WTC11 (cell line): Measurements from ENCODE around the gene KRTAP2-3. TPM values are rescaled to one million over a fixed set of nuclear protein-coding genes. Genes with fewer than 3 reads are reported as not detected.

ENCODE experiments used
- ATAC-seq: fragments of 200-7000 bp; cut with Tn5 transposase; 2 replicates; pipeline ENCODE4 v1.10.0; 2021; ENCODE audit warnings: mild to moderate bottlenecking, moderate library complexity
- CTCF ChIA-PET: fragments of 300-600 bp; sonication (Branson Sonifier 250); formaldehyde crosslinking; loops from one replicate; lab custom pipeline; 2021; ENCODE audit warnings: antibody characterized with exemption; lab: Charles Lee
- POLR2A ChIA-PET: fragments of 350-600 bp; sonication (Branson Sonifier 250); formaldehyde crosslinking; loops from one replicate; lab custom pipeline; 2021; ENCODE audit warnings: antibody characterized with exemption; lab: Charles Lee
- DNase-seq: peaks from one replicate; pipeline ENCODE4 v3.0.0; 2021; ENCODE audit warnings: low spot score
- H3K27ac Mint-ChIP-seq: 2 replicates; pipeline ENCODE4 v1.8.0; 2021; ENCODE audit warnings: mixed read lengths
- H3K27me3 Mint-ChIP-seq: 2 replicates; pipeline ENCODE4 v1.8.0; 2021; ENCODE audit warnings: low read depth, mild to moderate bottlenecking, moderate library complexity, mixed read lengths
- H3K36me3 Mint-ChIP-seq: 2 replicates; pipeline ENCODE4 v1.8.0; 2021; ENCODE audit warnings: mixed read lengths
- H3K4me1 Mint-ChIP-seq: 2 replicates; pipeline ENCODE4 v1.8.0; 2022; ENCODE audit warnings: mixed read lengths
- H3K4me3 Mint-ChIP-seq: 2 replicates; pipeline ENCODE4 v1.8.0; 2021; ENCODE audit warnings: mild to moderate bottlenecking, moderate library complexity, mixed read lengths
- H3K9me3 Mint-ChIP-seq: 2 replicates; pipeline ENCODE4 v1.8.0; 2021; ENCODE audit warnings: mixed read lengths
- ATF1 ChIP-seq: sonication (generic); formaldehyde crosslinking; IDR thresholded peaks from 2 replicates; pipeline ENCODE4 v1.8.1; 2023; ENCODE audit warnings: mild to moderate bottlenecking, moderate library complexity, missing genetic modification reagents
- CREM ChIP-seq: sonication (generic); formaldehyde crosslinking; IDR thresholded peaks from 2 replicates; pipeline ENCODE4 v1.8.1; 2022; ENCODE audit warnings: mild to moderate bottlenecking, missing genetic modification reagents, moderate library complexity
- E2F4 ChIP-seq: sonication (generic); formaldehyde crosslinking; IDR thresholded peaks from 2 replicates; pipeline ENCODE4 v1.8.1; 2022; ENCODE audit warnings: low read depth, mild to moderate bottlenecking, moderate library complexity, missing genetic modification reagents, borderline replicate concordance
- EMX1 ChIP-seq: fragments of 250-450 bp; sonication (Bioruptor Pico); IDR thresholded peaks from 2 replicates; pipeline ENCODE4 v1.8.0; 2021; ENCODE audit warnings: mild to moderate bottlenecking
- ESRRA ChIP-seq: sonication (generic); formaldehyde crosslinking; IDR thresholded peaks from 2 replicates; pipeline ENCODE4 v1.8.1; 2022; ENCODE audit warnings: mild to moderate bottlenecking, missing genetic modification reagents, borderline replicate concordance
- FOXP1 ChIP-seq: sonication (generic); formaldehyde crosslinking; IDR thresholded peaks from 2 replicates; pipeline ENCODE4 v1.8.0; 2022; ENCODE audit warnings: missing genetic modification reagents, mild to moderate bottlenecking, moderate library complexity, borderline replicate concordance
- FOXP4 ChIP-seq: sonication (generic); formaldehyde crosslinking; IDR thresholded peaks from 2 replicates; pipeline ENCODE4 v1.8.0; 2022; ENCODE audit warnings: mild to moderate bottlenecking, missing genetic modification reagents
- GRHL2 ChIP-seq: fragments of 250-450 bp; sonication (Bioruptor Pico); IDR thresholded peaks from 2 replicates; pipeline ENCODE4 v1.8.0; 2022; ENCODE audit warnings: mild to moderate bottlenecking, moderate library complexity; ENCODE audit not compliant: insufficient replicate concordance, severe bottlenecking
- NFYB ChIP-seq: sonication (generic); formaldehyde crosslinking; conservative IDR thresholded peaks from 2 replicates; pipeline ENCODE4 v1.8.0; 2022; ENCODE audit warnings: low read depth, missing genetic modification reagents
- NR1H2 ChIP-seq: sonication (generic); formaldehyde crosslinking; IDR thresholded peaks from 2 replicates; pipeline ENCODE4 v1.9.0; 2021; ENCODE audit warnings: mild to moderate bottlenecking, moderate library complexity, missing genetic modification reagents
- RELA ChIP-seq: sonication (generic); formaldehyde crosslinking; IDR thresholded peaks from 2 replicates; pipeline ENCODE4 v1.8.1; 2022; ENCODE audit warnings: missing genetic modification reagents, mild to moderate bottlenecking, borderline replicate concordance
- SMAD4 ChIP-seq: sonication (generic); formaldehyde crosslinking; IDR thresholded peaks from 2 replicates; pipeline ENCODE4 v1.8.0; 2022; ENCODE audit warnings: mild to moderate bottlenecking, missing genetic modification reagents
- SP1 ChIP-seq: sonication (generic); formaldehyde crosslinking; conservative IDR thresholded peaks from 2 replicates; pipeline ENCODE4 v1.8.1; 2022; ENCODE audit warnings: missing genetic modification reagents
- ZNF138 ChIP-seq: sonication (generic); formaldehyde crosslinking; conservative IDR thresholded peaks from 2 replicates; pipeline ENCODE4 v1.8.1; 2022; ENCODE audit warnings: mild to moderate bottlenecking, moderate library complexity, missing genetic modification reagents
- ZNF232 ChIP-seq: sonication (generic); formaldehyde crosslinking; IDR thresholded peaks from 2 replicates; pipeline ENCODE4 v1.8.0; 2022; ENCODE audit warnings: mild to moderate bottlenecking, missing genetic modification reagents
- ZNF416 ChIP-seq: fragments of 250-450 bp; sonication (Bioruptor Pico); IDR thresholded peaks from 2 replicates; pipeline ENCODE4 v1.9.0; 2021; ENCODE audit warnings: mild to moderate bottlenecking, inconsistent platforms
- ZNF423 ChIP-seq: fragments of 250-450 bp; sonication (Bioruptor Pico); IDR thresholded peaks from 2 replicates; pipeline ENCODE4 v2.1.2; 2022; ENCODE audit warnings: mild to moderate bottlenecking, moderate library complexity
- total RNA-seq: library from RNA; stranded (reverse); gene quantifications from 3 replicates; pipeline ENCODE4 v1.2.3, GENCODE V29; 2021
- TF ChIP-seq, protein P1 (sequence below): sonication (generic); formaldehyde crosslinking; IDR thresholded peaks from 2 replicates; pipeline ENCODE4 v1.8.1; 2022; ENCODE audit warnings: mild to moderate bottlenecking, moderate library complexity, missing genetic modification reagents
- TF ChIP-seq, protein P2 (sequence below): sonication (generic); formaldehyde crosslinking; IDR thresholded peaks from 2 replicates; pipeline ENCODE4 v1.8.0; 2023; ENCODE audit warnings: mild to moderate bottlenecking, missing genetic modification reagents
- TF ChIP-seq, protein P3 (sequence below): sonication (generic); formaldehyde crosslinking; IDR thresholded peaks from 2 replicates; pipeline ENCODE4 v1.8.0; 2022; ENCODE audit warnings: missing genetic modification reagents
- TF ChIP-seq, protein P4 (sequence below): fragments of 250-450 bp; sonication (Bioruptor Pico); IDR thresholded peaks from 2 replicates; pipeline ENCODE4 v2.1.2; 2022; ENCODE audit warnings: mild to moderate bottlenecking, moderate library complexity
- TF ChIP-seq, protein P5 (sequence below): sonication (generic); formaldehyde crosslinking; conservative IDR thresholded peaks from 2 replicates; pipeline ENCODE4 v1.8.1; 2022; ENCODE audit warnings: mild to moderate bottlenecking, missing genetic modification reagents

KRTAP2-3 gene
- total RNA-seq, 1 experiment from 2014 or later: not detected

DNA sequence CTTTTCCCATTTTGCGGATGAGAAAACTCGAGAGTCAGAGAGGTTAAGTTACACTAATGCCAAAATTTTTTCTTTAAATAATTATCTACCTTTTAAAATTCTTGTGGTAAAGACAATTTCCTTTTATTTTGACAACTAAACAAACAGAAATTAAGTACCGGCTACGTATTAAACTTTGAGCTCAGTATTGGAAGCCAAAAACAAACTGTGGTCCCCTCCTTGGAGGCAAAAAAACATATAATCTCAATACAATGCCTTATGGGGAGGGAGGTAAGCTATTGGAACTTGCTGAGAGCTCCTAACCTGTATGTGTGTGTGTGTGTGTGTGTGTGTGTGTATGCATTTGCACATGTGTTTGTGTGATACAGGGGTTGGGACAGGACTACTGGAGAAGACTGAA lies 3.5 kb upstream of the KRTAP2-3 start:
- Mint-ChIP-seq H3K4me3 (no peak overlapping the region), H3K9me3 (no peaks in the 10 kb centered on the region), H3K4me1 (peaks cover 17% of the 10 kb centered on the region), H3K36me3 (no peaks in the 10 kb centered on the region), H3K27me3 (no peaks in the 10 kb centered on the region), H3K27ac (no peak overlapping the region)
- no peak for ATAC-seq
- ChIA-PET CTCF (no interaction called here), POLR2A (no interaction called here)
- DNase-seq: no peak
- TF ChIP-seq ZNF232 (CRISPR knock-in tag) (no peak), ZNF138 (no peak), NFYB (CRISPR knock-in tag) (no peak), GRHL2 (CRISPR knock-in tag) (no peak)
- TF ChIP-seq, protein P1, sequence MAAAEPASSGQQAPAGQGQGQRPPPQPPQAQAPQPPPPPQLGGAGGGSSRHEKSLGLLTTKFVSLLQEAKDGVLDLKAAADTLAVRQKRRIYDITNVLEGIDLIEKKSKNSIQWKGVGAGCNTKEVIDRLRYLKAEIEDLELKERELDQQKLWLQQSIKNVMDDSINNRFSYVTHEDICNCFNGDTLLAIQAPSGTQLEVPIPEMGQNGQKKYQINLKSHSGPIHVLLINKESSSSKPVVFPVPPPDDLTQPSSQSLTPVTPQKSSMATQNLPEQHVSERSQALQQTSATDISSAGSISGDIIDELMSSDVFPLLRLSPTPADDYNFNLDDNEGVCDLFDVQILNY (CRISPR knock-in tag): no peak
- TF ChIP-seq, protein P2, sequence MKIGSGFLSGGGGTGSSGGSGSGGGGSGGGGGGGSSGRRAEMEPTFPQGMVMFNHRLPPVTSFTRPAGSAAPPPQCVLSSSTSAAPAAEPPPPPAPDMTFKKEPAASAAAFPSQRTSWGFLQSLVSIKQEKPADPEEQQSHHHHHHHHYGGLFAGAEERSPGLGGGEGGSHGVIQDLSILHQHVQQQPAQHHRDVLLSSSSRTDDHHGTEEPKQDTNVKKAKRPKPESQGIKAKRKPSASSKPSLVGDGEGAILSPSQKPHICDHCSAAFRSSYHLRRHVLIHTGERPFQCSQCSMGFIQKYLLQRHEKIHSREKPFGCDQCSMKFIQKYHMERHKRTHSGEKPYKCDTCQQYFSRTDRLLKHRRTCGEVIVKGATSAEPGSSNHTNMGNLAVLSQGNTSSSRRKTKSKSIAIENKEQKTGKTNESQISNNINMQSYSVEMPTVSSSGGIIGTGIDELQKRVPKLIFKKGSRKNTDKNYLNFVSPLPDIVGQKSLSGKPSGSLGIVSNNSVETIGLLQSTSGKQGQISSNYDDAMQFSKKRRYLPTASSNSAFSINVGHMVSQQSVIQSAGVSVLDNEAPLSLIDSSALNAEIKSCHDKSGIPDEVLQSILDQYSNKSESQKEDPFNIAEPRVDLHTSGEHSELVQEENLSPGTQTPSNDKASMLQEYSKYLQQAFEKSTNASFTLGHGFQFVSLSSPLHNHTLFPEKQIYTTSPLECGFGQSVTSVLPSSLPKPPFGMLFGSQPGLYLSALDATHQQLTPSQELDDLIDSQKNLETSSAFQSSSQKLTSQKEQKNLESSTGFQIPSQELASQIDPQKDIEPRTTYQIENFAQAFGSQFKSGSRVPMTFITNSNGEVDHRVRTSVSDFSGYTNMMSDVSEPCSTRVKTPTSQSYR: no peak
- TF ChIP-seq, protein P3, sequence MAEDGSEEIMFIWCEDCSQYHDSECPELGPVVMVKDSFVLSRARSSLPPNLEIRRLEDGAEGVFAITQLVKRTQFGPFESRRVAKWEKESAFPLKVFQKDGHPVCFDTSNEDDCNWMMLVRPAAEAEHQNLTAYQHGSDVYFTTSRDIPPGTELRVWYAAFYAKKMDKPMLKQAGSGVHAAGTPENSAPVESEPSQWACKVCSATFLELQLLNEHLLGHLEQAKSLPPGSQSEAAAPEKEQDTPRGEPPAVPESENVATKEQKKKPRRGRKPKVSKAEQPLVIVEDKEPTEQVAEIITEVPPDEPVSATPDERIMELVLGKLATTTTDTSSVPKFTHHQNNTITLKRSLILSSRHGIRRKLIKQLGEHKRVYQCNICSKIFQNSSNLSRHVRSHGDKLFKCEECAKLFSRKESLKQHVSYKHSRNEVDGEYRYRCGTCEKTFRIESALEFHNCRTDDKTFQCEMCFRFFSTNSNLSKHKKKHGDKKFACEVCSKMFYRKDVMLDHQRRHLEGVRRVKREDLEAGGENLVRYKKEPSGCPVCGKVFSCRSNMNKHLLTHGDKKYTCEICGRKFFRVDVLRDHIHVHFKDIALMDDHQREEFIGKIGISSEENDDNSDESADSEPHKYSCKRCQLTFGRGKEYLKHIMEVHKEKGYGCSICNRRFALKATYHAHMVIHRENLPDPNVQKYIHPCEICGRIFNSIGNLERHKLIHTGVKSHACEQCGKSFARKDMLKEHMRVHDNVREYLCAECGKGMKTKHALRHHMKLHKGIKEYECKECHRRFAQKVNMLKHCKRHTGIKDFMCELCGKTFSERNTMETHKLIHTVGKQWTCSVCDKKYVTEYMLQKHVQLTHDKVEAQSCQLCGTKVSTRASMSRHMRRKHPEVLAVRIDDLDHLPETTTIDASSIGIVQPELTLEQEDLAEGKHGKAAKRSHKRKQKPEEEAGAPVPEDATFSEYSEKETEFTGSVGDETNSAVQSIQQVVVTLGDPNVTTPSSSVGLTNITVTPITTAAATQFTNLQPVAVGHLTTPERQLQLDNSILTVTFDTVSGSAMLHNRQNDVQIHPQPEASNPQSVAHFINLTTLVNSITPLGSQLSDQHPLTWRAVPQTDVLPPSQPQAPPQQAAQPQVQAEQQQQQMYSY (CRISPR knock-in tag): no peak
- TF ChIP-seq, protein P4, sequence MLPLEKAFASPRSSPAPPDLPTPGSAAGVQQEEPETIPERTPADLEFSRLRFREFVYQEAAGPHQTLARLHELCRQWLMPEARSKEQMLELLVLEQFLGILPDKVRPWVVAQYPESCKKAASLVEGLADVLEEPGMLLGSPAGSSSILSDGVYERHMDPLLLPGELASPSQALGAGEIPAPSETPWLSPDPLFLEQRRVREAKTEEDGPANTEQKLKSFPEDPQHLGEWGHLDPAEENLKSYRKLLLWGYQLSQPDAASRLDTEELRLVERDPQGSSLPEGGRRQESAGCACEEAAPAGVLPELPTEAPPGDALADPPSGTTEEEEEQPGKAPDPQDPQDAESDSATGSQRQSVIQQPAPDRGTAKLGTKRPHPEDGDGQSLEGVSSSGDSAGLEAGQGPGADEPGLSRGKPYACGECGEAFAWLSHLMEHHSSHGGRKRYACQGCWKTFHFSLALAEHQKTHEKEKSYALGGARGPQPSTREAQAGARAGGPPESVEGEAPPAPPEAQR: no peak

GRCh38 chr17:41061964-41062363 lies 2.0 kb upstream of the KRTAP2-3 start:
- Mint-ChIP-seq H3K4me3 (no peak overlapping the region), H3K27me3 (no peaks in the 10 kb centered on the region), H3K27ac (no peak overlapping the region), H3K36me3 (peaks cover 4% of the 10 kb centered on the region; the same call in 1 of the 2 replicates), H3K9me3 (peaks cover 8% of the 10 kb centered on the region), H3K4me1 (peaks cover 17% of the 10 kb centered on the region)
- ATAC-seq (no peak), DNase-seq (no peak)
- CTCF ChIA-PET: no interaction called here
- POLR2A ChIA-PET: no interaction called here
- TF ChIP-seq, protein P5, sequence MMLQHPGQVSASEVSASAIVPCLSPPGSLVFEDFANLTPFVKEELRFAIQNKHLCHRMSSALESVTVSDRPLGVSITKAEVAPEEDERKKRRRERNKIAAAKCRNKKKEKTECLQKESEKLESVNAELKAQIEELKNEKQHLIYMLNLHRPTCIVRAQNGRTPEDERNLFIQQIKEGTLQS (CRISPR knock-in tag): no peak
- no peak for TF ChIP-seq EMX1 (CRISPR knock-in tag)
- no peak for TF ChIP-seq NR1H2 (CRISPR knock-in tag)
- TF ChIP-seq FOXP4 (CRISPR knock-in tag): no peak
- TF ChIP-seq FOXP1 (CRISPR knock-in tag): no peak
- TF ChIP-seq E2F4 (CRISPR knock-in tag): no peak
- TF ChIP-seq ZNF416: no peak
- TF ChIP-seq SMAD4: no peak
- no peak for TF ChIP-seq ZNF423 (CRISPR knock-in tag)
- no peak for TF ChIP-seq ATF1 (CRISPR knock-in tag)
- TF ChIP-seq ESRRA (CRISPR knock-in tag): no peak
- TF ChIP-seq RELA (CRISPR knock-in tag): no peak
- TF ChIP-seq SP1 (CRISPR knock-in tag): no peak
- TF ChIP-seq CREM: no peak
